Measurements from ENCODE around the gene OR1D2.
"Not testable (repeated sequence)": the region's sequence is repeated elsewhere in the genome, so short reads cannot be mapped to it uniquely, and the experiment has no call there.

Gene OR1D2

GRCh38 chr17:3104322-3104721 is at the start of gene OR1D2:
TSS of gene OR1D2 (minus strand) at chr17:3104422. CDS start at chr17:3092996, 11,426 bp downstream.
- DNase-seq: no peak

GRCh38 chr17:3137494-3137893 is 33.3 kb upstream of the OR1D2 start:
- DNase-seq: not testable (repeated sequence)

- no peak for DNase-seq
Measured at GRCh38 chr17:3127451-3127850, 23.2 kb upstream of the OR1D2 start, which contains the start of gene OR1G1. TSS of gene OR1G1 (minus strand) at chr17:3127551. CDS start at chr17:3127551, 0 bp downstream.

GRCh38 chr17:3073850-3074249 is 30.4 kb downstream of the OR1D2 start:
- DNase-seq: not testable (repeated sequence)

- DNase-seq: peak; percentile 73
Measured at GRCh38 chr17:3065192-3065591, 39.0 kb downstream of the OR1D2 start.

GRCh38 chr17:3063507-3063906 is 40.7 kb downstream of the OR1D2 start, which contains the start of gene OR1D5:
TSS of gene OR1D5 (minus strand) at chr17:3063607. CDS start at chr17:3063607, 0 bp downstream.
- not testable (repeated sequence) for DNase-seq

GRCh38 chr17:3062824-3063377 is 41.3 kb downstream of the OR1D2 start:
- not testable (repeated sequence) for DNase-seq

GRCh38 chr17:3054868-3055267 is 49.4 kb downstream of the OR1D2 start:
- not testable (repeated sequence) for DNase-seq

GRCh38 chr17:3049705-3050295 is 54.4 kb downstream of the OR1D2 start:
- DNase-seq: no peak

- DNase-seq: peak; percentile 98
Measured at GRCh38 chr17:3048727-3049471, 55.3 kb downstream of the OR1D2 start.

GRCh38 chr17:3046753-3047152 is 57.5 kb downstream of the OR1D2 start:
- no peak for DNase-seq

- no peak for DNase-seq
Measured at GRCh38 chr17:3043737-3044365, 60.4 kb downstream of the OR1D2 start.

- DNase-seq: no peak
Measured at GRCh38 chr17:3040882-3041281, 63.3 kb downstream of the OR1D2 start.

- DNase-seq: peak; percentile 87
Measured at GRCh38 chr17:3039736-3040135, 64.5 kb downstream of the OR1D2 start.

GRCh38 chr17:3038941-3039340 is 65.3 kb downstream of the OR1D2 start:
- no peak for DNase-seq
